Spleen (tissue), 11 donors: Measurements from ENCODE around the gene PTCD2. TPM values are rescaled to one million over a fixed set of nuclear protein-coding genes. Genes with fewer than 3 reads are reported as not detected.

Experiments used
- DNase-seq: peaks from one replicate; pipeline ENCODE4 v3.0.0-alpha.2; 2020
- H3K27ac ChIP-seq, 8 donors: fragments of 200-600 bp; sonication (generic) in 7 of 8; 1 replicate in 4 of 8; 2 replicates in 4 of 8; pipeline versions ENCODE4 v1.5.0 to v1.8.0; 2016 to 2021; ENCODE audit warnings: inconsistent platforms in 4 of 8, mild to moderate bottlenecking in 4 of 8, moderate library complexity in 1 of 8
- H3K27me3 ChIP-seq, 7 donors: fragments of 200-600 bp; sonication (generic) in 6 of 7; replicated peaks in 1 of 7; 1 replicate in 4 of 7; 2 replicates in 3 of 7; pipeline versions ENCODE4 v1.5.0 to v1.8.0; 2016 to 2021; ENCODE audit warnings: inconsistent platforms in 3 of 7, mild to moderate bottlenecking in 1 of 7
- H3K36me3 ChIP-seq, 6 donors: fragments of 200-600 bp; sonication (generic) in 5 of 6; 1 replicate in 4 of 6; 2 replicates in 2 of 6; pipeline versions ENCODE4 v1.5.0 to v1.8.0; 2016 to 2021; ENCODE audit warnings: inconsistent platforms in 2 of 6
- H3K4me1 ChIP-seq, 6 donors: fragments of 200-600 bp; sonication (generic) in 5 of 6; 1 replicate in 3 of 6; 2 replicates in 3 of 6; pipeline versions ENCODE4 v1.5.0 to v1.8.0; 2016 to 2021; ENCODE audit warnings: inconsistent platforms in 3 of 6
- H3K4me3 ChIP-seq, 8 donors: fragments of 200-600 bp; sonication (generic) in 7 of 8; 1 replicate in 4 of 8; 2 replicates in 4 of 8; pipeline versions ENCODE4 v1.5.0 to v1.8.0; 2016 to 2021; ENCODE audit warnings: inconsistent platforms in 4 of 8, mild to moderate bottlenecking in 4 of 8, moderate library complexity in 2 of 8
- H3K9me3 ChIP-seq, 8 donors: fragments of 200-600 bp; sonication (generic) in 7 of 8; 1 replicate in 4 of 8; 2 replicates in 4 of 8; pipeline versions ENCODE4 v1.5.0 to v1.8.0; 2016 to 2021; ENCODE audit warnings: inconsistent platforms in 4 of 8
- CTCF ChIP-seq, 11 experiments: fragments of 200-600 bp in 7 of 11; fragments of 450-650 bp in 4 of 11; sonication (generic) in 4 of 11; IDR thresholded peaks in 8 of 11; conservative IDR thresholded peaks in 3 of 11; 1 replicate in 7 of 11; 2 replicates in 4 of 11; pipeline versions ENCODE4 v1.4.0 to v1.8.0; 2016 to 2021; ENCODE audit warnings: antibody characterized with exemption in 11 of 11, inconsistent platforms in 4 of 11, mild to moderate bottlenecking in 1 of 11
- POLR2A ChIP-seq, 3 donors: fragments of 450-650 bp; IDR thresholded peaks; one replicate each; pipeline ENCODE4 v1.5.1; 2017; ENCODE audit warnings: antibody characterized with exemption in 3 of 3, mild to moderate bottlenecking in 1 of 3
- POLR2AphosphoS5 ChIP-seq, 3 donors: sonication (generic); formaldehyde crosslinking; IDR thresholded peaks; one replicate each; pipeline ENCODE4 v1.5.1; 2017; ENCODE audit warnings: antibody characterized with exemption in 3 of 3
- WGBS, 5 donors: extraction: QIAGEN DNeasy Blood & Tissue Kit in 3 of 5; methylation state at CpG; one replicate each; pipeline versions ENCODE4 v1.1.5 to v1.1.7; 2013 to 2018; 5-methylcytosine and 5-hydroxymethylcytosine counted together
- intact Hi-C: fragments of 100-400 bp; cut with DNase I; formaldehyde crosslinking; loops from one replicate; pipeline ENCODE4 v1.15.0; 2023; ENCODE audit warnings: low total_unique reads
- polyA plus RNA-seq, 3 donors: library from polyadenylated mRNA; stranded (reverse); fragments of 200-250 nt; gene quantifications; one replicate each; pipeline ENCODE4 v1.2.1, GENCODE V29; 2013
- total RNA-seq, 7 donors: library from RNA; depleted of rRNA in 3 of 7; stranded (reverse); fragments of >200 nt in 3 of 7; fragmentation: NEBNext Ultra II Directional in 4 of 7; extraction: Animal tissue kit (Norgen Biotek cat#: 25700) in 4 of 7; gene quantifications; one replicate each; pipeline versions ENCODE4 v1.1.0 to v1.2.1, GENCODE V29; 2016 to 2021
- donor health status: healthy with polysubstance abuse.
- donor health status: DM: no; HTN: no; CAD: no; lungs with moderate emphysema.
- donor health status: DM: no; HTN: no; CAD: no.
- donor health status: Bipolar disorder and iron deficiency.
- donor health status: healthy.
- donor health status: DM: no; HTN: no; CAD: no.
- donor health status: DM: yes; HTN: yes; CAD: no.

The PTCD2 gene
- total and polyA plus RNA-seq, 10 donors, result 1.2 to 11.7 (median 7.5) TPM

DNA sequence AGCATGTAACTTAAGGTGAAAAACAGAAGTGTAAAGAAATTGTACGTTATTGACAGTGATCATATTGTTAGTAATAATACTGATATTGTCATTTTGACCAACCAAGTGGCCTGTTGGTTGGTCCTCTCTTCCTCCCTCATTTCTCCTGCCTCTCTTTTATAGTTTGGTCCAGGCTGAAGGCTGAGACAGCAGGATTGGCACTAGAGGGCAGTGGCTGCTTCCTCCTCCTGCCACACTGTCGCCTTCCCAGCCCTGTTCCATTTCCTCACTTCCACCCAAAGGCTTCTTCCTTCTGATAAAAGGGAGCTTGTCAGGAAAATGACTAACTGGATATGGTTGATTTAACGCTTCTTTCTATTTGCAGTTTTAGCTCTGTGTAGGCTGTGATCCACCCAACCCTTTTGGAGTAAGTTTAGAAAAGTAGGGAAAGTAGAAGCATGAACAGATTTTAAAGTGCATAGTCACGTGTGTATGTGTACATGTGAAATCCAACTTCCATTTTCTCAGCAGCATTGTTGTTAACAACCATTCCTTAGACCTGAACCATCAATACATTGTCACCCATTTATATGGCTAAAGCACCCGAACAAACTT is 35.6 kb downstream of the PTCD2 start:
- Histone ChIP-seq H3K36me3 (peaks cover 0 to 35% (median 20%) of the 10 kb centered on the region in 6 donors), H3K9me3 (no peaks in the 10 kb centered on the region), H3K27me3 (no peaks in the 10 kb centered on the region), H3K27ac (peak overlapping the region in 1 of 8 donors; percentile 39), H3K4me3 (no peak overlapping the region), H3K4me1 (peaks cover 0 to 18% (median 0%) of the 10 kb centered on the region in 6 donors)
- 70 to 83% (median 72%) methylated on average over 5 of the region's 5 CpGs for WGBS, 5 donors
- TF ChIP-seq POLR2A (IDR thresholded peaks at IDR 0.05) (no peak), POLR2AphosphoS5 (IDR thresholded peaks at IDR 0.05) (no peak), CTCF (IDR thresholded peaks at IDR 0.05 in 8 of 11, conservative IDR thresholded peaks at IDR 0.05 in 3 of 11) (peak in 7 of 11 experiments; percentile 20 to 43 (median 35))
- intact Hi-C loops, result no loop called here
- no peak for DNase-seq

- intact Hi-C loops, result no loop called here
- H3K27me3 ChIP-seq, result no peaks in the 10 kb centered on the region
- H3K9me3 ChIP-seq, result no peaks in the 10 kb centered on the region
- WGBS, 5 donors, result 74 to 95% (median 80%) methylated on average over 1 of the region's 1 CpG
- peaks cover 0 to 18% (median 0%) of the 10 kb centered on the region in 6 donors for H3K4me1 ChIP-seq
- DNase-seq, result no peak
- H3K4me3 ChIP-seq, result no peak overlapping the region
- TF ChIP-seq POLR2AphosphoS5 (IDR thresholded peaks at IDR 0.05) (no peak), CTCF (IDR thresholded peaks at IDR 0.05 in 8 of 11, conservative IDR thresholded peaks at IDR 0.05 in 3 of 11) (no peak), POLR2A (IDR thresholded peaks at IDR 0.05) (no peak)
- H3K36me3 ChIP-seq, result peaks cover 0 to 40% (median 22%) of the 10 kb centered on the region in 6 donors
- H3K27ac ChIP-seq, result peak overlapping the region in 1 of 8 donors; percentile 39
These were observed 36.2 kb downstream of the PTCD2 start for GRCh38 chr5:72356361-72356760.

GRCh38 chr5:72358925-72359324 is 38.8 kb downstream of the PTCD2 start:
- H3K36me3 ChIP-seq, result peaks cover 0 to 59% (median 25%) of the 10 kb centered on the region in 6 donors
- no peak overlapping the region for H3K27ac ChIP-seq
- no peak overlapping the region for H3K4me3 ChIP-seq
- DNase-seq, result no peak
- H3K4me1 ChIP-seq, result peaks cover 0 to 8% (median 0%) of the 10 kb centered on the region in 6 donors
- H3K27me3 ChIP-seq, result no peaks in the 10 kb centered on the region
- intact Hi-C loops, result no loop called here
- no peaks in the 10 kb centered on the region for H3K9me3 ChIP-seq
- TF ChIP-seq POLR2A (IDR thresholded peaks at IDR 0.05) (no peak), CTCF (IDR thresholded peaks at IDR 0.05 in 8 of 11, conservative IDR thresholded peaks at IDR 0.05 in 3 of 11) (no peak), POLR2AphosphoS5 (IDR thresholded peaks at IDR 0.05) (no peak)

- TF ChIP-seq CTCF (IDR thresholded peaks at IDR 0.05 in 8 of 11, conservative IDR thresholded peaks at IDR 0.05 in 3 of 11), result no peak
- TF ChIP-seq POLR2AphosphoS5 (IDR thresholded peaks at IDR 0.05), result no peak
- TF ChIP-seq POLR2A (IDR thresholded peaks at IDR 0.05), result no peak
- no peak overlapping the region for H3K27ac ChIP-seq
- H3K9me3 ChIP-seq, result no peaks in the 10 kb centered on the region
- intact Hi-C loops, result no loop called here
- 90 to 100% (median 96%) methylated on average over 1 of the region's 1 CpG for WGBS, 5 donors
- no peak for DNase-seq
- H3K27me3 ChIP-seq, result no peaks in the 10 kb centered on the region
- no peak overlapping the region for H3K4me3 ChIP-seq
- H3K36me3 ChIP-seq, result peaks cover 0 to 61% (median 25%) of the 10 kb centered on the region in 6 donors
- peaks cover 0 to 12% (median 0%) of the 10 kb centered on the region in 6 donors for H3K4me1 ChIP-seq
These were observed 39.7 kb downstream of the PTCD2 start for GRCh38 chr5:72359886-72360285.
